GM12891 (cell line): Measurements from ENCODE around the gene ROBO2.

Experiments
- POLR2A ChIP-seq: IDR thresholded peaks from 2 replicates; pipeline ENCODE4 v1.6.1; 2011; ENCODE audit warnings: low read depth, low read length, control low read depth
- POLR2AphosphoS5 ChIP-seq: IDR thresholded peaks from 2 replicates; pipeline ENCODE4 v1.6.1; 2011; ENCODE audit warnings: low read depth, low read length, control low read depth
- POU2F2 ChIP-seq: IDR thresholded peaks from 2 replicates; pipeline ENCODE4 v1.6.1; 2011; ENCODE audit warnings: low read depth, mild to moderate bottlenecking, control low read depth, low read length, moderate library complexity
- SPI1 ChIP-seq: IDR thresholded peaks from 2 replicates; pipeline ENCODE4 v1.6.1; 2011; ENCODE audit warnings: low read depth, low read length, control low read depth
- TAF1 ChIP-seq: IDR thresholded peaks from 2 replicates; pipeline ENCODE4 v1.6.1; 2011; ENCODE audit warnings: low read depth, low read length, control low read depth

DNA sequence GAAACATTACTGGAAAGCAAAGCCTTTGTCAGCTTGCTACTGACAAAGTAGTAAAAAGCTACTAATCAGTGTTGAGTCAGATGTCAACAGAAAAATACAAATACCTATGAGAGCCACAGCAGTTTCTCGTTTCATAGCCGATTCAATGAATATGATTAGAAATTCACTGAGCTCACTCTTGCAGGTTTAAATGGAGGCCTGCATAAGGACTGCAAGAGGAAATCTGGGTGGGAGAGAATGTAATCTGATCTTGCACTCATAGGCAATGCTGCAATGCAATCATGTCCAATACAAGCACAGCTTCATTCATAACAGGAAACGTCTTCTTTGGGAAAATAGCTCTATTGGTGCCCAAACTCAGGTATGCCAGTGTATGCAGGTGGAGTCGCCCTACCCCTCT is 608.8 kb downstream of the ROBO2 start:
- TF ChIP-seq POLR2AphosphoS5 (no peak), POLR2A (no peak), SPI1 (no peak), TAF1 (no peak), POU2F2 (no peak)
